Measurements from ENCODE around the gene DAB2IP.

DNA sequence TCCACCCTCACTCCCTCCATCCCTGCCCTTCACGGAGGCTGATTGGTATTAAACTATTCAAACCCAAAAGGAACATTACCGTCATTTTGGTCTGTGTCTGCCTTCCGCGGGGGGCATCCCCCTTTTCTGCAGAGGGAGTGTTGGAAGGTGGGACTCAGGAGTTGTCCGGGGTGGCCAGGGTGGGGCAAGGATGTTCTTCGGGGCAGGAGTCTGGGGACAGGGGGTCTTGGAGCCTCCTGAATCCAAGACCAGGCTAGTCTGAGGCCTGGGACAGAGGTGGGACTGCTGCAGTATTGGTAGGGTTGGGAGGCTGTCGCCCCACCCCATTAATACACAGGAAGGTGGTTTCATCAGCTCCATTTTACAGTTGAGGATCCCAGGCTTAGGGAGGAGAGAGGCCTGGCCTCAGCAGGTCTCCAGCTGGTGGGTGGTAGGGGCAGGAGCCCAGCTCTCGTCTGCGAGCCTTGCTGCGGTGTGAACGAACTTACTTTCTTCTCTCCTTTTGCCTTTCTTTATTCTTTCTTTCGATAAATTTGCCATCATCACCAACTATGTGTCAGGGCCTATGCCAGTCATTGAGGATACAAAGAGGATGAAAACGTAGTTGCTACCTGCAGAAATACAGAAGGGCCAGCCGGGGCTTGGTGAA, 33.8 kb downstream of the DAB2IP start:
- TF ChIP-seq, protein P1, sequence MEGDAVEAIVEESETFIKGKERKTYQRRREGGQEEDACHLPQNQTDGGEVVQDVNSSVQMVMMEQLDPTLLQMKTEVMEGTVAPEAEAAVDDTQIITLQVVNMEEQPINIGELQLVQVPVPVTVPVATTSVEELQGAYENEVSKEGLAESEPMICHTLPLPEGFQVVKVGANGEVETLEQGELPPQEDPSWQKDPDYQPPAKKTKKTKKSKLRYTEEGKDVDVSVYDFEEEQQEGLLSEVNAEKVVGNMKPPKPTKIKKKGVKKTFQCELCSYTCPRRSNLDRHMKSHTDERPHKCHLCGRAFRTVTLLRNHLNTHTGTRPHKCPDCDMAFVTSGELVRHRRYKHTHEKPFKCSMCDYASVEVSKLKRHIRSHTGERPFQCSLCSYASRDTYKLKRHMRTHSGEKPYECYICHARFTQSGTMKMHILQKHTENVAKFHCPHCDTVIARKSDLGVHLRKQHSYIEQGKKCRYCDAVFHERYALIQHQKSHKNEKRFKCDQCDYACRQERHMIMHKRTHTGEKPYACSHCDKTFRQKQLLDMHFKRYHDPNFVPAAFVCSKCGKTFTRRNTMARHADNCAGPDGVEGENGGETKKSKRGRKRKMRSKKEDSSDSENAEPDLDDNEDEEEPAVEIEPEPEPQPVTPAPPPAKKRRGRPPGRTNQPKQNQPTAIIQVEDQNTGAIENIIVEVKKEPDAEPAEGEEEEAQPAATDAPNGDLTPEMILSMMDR (IDR thresholded peaks at IDR 0.05; ENCODE audit: borderline replicate concordance, extremely low read depth, low read length, poor library complexity, severe bottlenecking): no peak
- TF ChIP-seq EZH2 (IDR thresholded peaks at IDR 0.05; ENCODE audit: borderline replicate concordance, low read depth, low read length, severe bottlenecking): no peak

All from DND-41 (cell line).